ENCODE results near the gene PRR4. TPM values are rescaled to one million over a fixed set of nuclear protein-coding genes. Genes with fewer than 3 reads are reported as not detected.

PRR4 gene
- total RNA-seq, 1 donor from 2014 or later = 7.5 TPM

DNA sequence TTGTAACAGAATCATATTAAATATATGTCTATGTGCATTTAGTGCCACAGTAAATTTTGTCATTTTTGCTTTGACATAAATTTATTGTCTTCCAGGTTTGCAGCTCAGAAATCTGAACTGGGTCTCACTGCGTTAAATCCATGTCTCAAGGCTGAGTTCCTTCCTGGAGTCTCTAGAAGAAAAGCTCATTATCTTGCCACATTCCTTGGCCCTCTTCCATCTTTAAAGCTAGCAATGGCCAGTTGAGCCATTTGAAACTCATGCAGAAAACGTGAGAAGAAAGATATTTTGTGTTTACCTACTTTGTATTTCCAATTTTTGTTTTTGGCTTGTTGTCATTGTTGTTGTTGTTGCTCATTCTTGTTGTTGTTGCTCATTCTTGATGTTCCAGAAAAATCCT lies 24.1 kb upstream of the PRR4 start:
- Mint-ChIP-seq H3K9me3 (ENCODE audit: unreplicated experiment) (peaks cover 1% of the 10 kb centered on the region), H3K4me1 (ENCODE audit: low read depth, unreplicated experiment) (no peaks in the 10 kb centered on the region), H3K27me3 (ENCODE audit: unreplicated experiment) (no peaks in the 10 kb centered on the region), H3K27ac (ENCODE audit: unreplicated experiment) (no peak overlapping the region), H3K4me3 (ENCODE audit: unreplicated experiment) (no peak overlapping the region), H3K36me3 (ENCODE audit: unreplicated experiment) (no peaks in the 10 kb centered on the region)
- TF ChIP-seq, protein P1, sequence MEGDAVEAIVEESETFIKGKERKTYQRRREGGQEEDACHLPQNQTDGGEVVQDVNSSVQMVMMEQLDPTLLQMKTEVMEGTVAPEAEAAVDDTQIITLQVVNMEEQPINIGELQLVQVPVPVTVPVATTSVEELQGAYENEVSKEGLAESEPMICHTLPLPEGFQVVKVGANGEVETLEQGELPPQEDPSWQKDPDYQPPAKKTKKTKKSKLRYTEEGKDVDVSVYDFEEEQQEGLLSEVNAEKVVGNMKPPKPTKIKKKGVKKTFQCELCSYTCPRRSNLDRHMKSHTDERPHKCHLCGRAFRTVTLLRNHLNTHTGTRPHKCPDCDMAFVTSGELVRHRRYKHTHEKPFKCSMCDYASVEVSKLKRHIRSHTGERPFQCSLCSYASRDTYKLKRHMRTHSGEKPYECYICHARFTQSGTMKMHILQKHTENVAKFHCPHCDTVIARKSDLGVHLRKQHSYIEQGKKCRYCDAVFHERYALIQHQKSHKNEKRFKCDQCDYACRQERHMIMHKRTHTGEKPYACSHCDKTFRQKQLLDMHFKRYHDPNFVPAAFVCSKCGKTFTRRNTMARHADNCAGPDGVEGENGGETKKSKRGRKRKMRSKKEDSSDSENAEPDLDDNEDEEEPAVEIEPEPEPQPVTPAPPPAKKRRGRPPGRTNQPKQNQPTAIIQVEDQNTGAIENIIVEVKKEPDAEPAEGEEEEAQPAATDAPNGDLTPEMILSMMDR (IDR thresholded peaks at IDR 0.05; ENCODE audit: partially characterized antibody, unreplicated experiment) = no peak
- DNase-seq = no peak

DNA sequence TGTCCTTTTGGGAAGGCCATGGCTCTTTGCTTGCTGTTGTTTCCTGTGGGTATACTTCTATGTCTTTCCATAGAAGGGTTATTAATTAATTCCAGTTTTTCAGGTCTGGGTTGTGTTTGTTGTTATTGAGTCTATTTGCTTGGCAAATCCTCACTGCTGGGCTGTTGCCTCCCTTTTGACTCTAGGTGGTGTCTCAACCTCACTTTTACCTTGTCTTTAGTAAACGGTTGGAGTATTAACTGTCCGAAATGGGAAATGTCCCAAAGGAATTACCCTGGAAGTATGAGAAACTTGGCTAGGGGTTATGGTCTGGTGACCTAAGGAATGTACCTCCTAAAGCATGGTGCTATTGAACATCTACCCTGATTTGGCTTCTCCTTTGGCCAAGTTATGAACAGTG lies 18.1 kb upstream of the PRR4 start:
- H3K9me3 Mint-ChIP-seq (ENCODE audit: unreplicated experiment) = no peaks in the 10 kb centered on the region
- TF ChIP-seq, protein P1 (IDR thresholded peaks at IDR 0.05; ENCODE audit: partially characterized antibody, unreplicated experiment) = no peak
- no peak for DNase-seq
- no peak overlapping the region for H3K27ac Mint-ChIP-seq (ENCODE audit: unreplicated experiment)
- H3K36me3 Mint-ChIP-seq (ENCODE audit: unreplicated experiment) = no peaks in the 10 kb centered on the region
- no peak overlapping the region for H3K4me3 Mint-ChIP-seq (ENCODE audit: unreplicated experiment)
- H3K27me3 Mint-ChIP-seq (ENCODE audit: unreplicated experiment) = no peaks in the 10 kb centered on the region
- H3K4me1 Mint-ChIP-seq (ENCODE audit: low read depth, unreplicated experiment) = no peaks in the 10 kb centered on the region

DNA sequence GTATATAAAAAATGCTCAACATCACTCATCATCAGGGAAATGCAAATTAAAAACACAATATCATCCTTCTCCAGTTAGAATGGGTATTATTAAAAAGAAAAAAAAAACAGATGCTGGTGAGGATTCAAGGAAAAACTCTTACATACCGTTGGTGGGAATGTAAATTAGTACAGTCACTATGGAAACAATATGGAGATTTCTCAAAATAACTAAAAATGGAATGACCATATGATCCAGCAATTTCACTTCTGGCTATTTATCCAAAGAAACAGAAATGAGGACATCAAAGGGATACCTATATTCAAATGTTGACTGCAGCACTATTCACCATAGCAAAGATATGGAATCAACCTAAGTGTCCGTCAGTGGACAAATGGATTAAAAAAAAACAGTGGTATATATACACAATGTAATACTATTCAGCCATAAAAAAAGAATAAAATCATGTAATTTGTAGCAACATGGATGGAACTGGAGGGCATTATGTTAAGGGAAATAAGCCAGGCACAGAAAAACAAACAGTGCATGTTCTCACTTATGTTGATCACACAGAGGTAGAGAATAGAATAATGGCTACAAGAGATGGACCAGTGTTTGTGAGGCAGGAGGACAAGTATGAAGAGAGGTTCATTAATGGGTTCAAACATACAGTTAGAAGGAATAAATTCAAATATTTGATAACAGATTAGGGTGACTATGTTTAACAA lies 14.4 kb upstream of the PRR4 start:
- H3K27me3 Mint-ChIP-seq (ENCODE audit: unreplicated experiment) = no peaks in the 10 kb centered on the region
- H3K27ac Mint-ChIP-seq (ENCODE audit: unreplicated experiment) = no peak overlapping the region
- TF ChIP-seq, protein P1 (IDR thresholded peaks at IDR 0.05; ENCODE audit: partially characterized antibody, unreplicated experiment) = no peak
- H3K4me1 Mint-ChIP-seq (ENCODE audit: low read depth, unreplicated experiment) = no peaks in the 10 kb centered on the region
- no peaks in the 10 kb centered on the region for H3K36me3 Mint-ChIP-seq (ENCODE audit: unreplicated experiment)
- no peak for DNase-seq
- no peak overlapping the region for H3K4me3 Mint-ChIP-seq (ENCODE audit: unreplicated experiment)
- H3K9me3 Mint-ChIP-seq (ENCODE audit: unreplicated experiment) = peaks cover 4% of the 10 kb centered on the region

DNA sequence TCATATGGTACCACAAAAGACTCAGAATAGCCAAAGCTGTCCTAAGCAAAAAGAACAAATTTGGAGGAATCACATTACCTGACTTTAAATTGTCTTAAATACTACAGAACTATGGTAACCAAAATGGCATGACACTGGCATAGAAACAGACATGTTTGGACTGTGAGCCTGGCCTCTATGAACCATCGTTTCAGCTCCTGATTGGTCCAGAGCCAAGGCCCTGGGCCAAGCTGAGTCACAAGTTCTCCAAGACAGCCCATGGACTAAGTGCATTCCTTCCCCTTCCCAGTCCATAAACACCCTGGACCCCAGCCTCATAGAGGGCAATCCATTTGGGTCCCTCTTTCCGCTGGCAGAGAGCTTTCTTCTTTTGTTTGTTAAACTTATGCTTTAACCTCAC lies 12.1 kb upstream of the PRR4 start:
- peaks cover 18% of the 10 kb centered on the region for H3K36me3 Mint-ChIP-seq (ENCODE audit: unreplicated experiment)
- no peaks in the 10 kb centered on the region for H3K27me3 Mint-ChIP-seq (ENCODE audit: unreplicated experiment)
- no peak overlapping the region for H3K4me3 Mint-ChIP-seq (ENCODE audit: unreplicated experiment)
- DNase-seq = no peak
- H3K9me3 Mint-ChIP-seq (ENCODE audit: unreplicated experiment) = peaks cover 14% of the 10 kb centered on the region
- TF ChIP-seq, protein P1 (IDR thresholded peaks at IDR 0.05; ENCODE audit: partially characterized antibody, unreplicated experiment) = no peak
- H3K27ac Mint-ChIP-seq (ENCODE audit: unreplicated experiment) = no peak overlapping the region
- no peaks in the 10 kb centered on the region for H3K4me1 Mint-ChIP-seq (ENCODE audit: low read depth, unreplicated experiment)

DNA sequence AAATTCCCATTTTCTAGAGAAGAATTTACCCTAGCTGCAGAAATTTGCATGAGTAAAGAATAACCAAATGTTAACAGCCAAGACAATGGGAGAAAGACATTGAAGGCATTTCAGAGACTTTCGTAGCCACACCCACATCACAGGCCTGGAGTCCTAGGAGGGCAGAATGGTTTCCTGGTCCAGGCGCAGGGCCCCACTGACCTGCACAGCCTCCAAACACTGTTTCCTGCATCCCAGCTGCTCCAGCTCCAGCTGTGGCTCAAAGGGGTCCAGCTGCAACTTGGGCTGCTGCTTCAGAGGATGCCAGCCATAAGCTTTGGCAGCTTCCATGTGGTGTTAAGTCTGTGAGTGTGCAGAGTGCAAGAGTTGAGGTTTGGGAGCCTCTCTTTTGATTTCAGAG lies 6.5 kb upstream of the PRR4 start:
- Mint-ChIP-seq H3K36me3 (ENCODE audit: unreplicated experiment) (peaks cover 32% of the 10 kb centered on the region), H3K27ac (ENCODE audit: unreplicated experiment) (no peak overlapping the region)

More for the DNA sequence above, 6.5 kb upstream of the PRR4 start:
- no peak overlapping the region for H3K4me3 Mint-ChIP-seq (ENCODE audit: unreplicated experiment)
- peaks cover 2% of the 10 kb centered on the region for H3K27me3 Mint-ChIP-seq (ENCODE audit: unreplicated experiment)
- TF ChIP-seq, protein P1 (IDR thresholded peaks at IDR 0.05; ENCODE audit: partially characterized antibody, unreplicated experiment) = no peak
- H3K9me3 Mint-ChIP-seq (ENCODE audit: unreplicated experiment) = peaks cover 22% of the 10 kb centered on the region
- no peak for DNase-seq
- peaks cover 3% of the 10 kb centered on the region for H3K4me1 Mint-ChIP-seq (ENCODE audit: low read depth, unreplicated experiment)

Data from glutamatergic neuron (in vitro differentiated cells).